Coronary artery (tissue), 2 donors: Measurements from ENCODE around the gene ITM2C.

Experiments
- DNase-seq: peaks from one replicate; pipeline ENCODE4 v3.0.0-alpha.2; 2017; ENCODE audit warnings: low spot score
- H3K27ac ChIP-seq, 2 donors: fragments of 200-600 bp; sonication (generic); one replicate each; pipeline ENCODE4 v1.5.1; 2016 to 2019
- H3K4me3 ChIP-seq: fragments of 200-600 bp; sonication (generic); 2 replicates; pipeline ENCODE4 v1.5.1; 2016; ENCODE audit warnings: mild to moderate bottlenecking, moderate library complexity
- TF ChIP-seq, protein P1 (sequence below): fragments of 200-600 bp; sonication (generic); IDR thresholded peaks from one replicate; pipeline ENCODE4 v1.5.1; 2019; ENCODE audit warnings: antibody characterized with exemption

The ITM2C gene

GRCh38 chr2:230915319-230915718 lies 50.6 kb downstream of the ITM2C start:
- no peak for DNase-seq
- TF ChIP-seq, protein P1, sequence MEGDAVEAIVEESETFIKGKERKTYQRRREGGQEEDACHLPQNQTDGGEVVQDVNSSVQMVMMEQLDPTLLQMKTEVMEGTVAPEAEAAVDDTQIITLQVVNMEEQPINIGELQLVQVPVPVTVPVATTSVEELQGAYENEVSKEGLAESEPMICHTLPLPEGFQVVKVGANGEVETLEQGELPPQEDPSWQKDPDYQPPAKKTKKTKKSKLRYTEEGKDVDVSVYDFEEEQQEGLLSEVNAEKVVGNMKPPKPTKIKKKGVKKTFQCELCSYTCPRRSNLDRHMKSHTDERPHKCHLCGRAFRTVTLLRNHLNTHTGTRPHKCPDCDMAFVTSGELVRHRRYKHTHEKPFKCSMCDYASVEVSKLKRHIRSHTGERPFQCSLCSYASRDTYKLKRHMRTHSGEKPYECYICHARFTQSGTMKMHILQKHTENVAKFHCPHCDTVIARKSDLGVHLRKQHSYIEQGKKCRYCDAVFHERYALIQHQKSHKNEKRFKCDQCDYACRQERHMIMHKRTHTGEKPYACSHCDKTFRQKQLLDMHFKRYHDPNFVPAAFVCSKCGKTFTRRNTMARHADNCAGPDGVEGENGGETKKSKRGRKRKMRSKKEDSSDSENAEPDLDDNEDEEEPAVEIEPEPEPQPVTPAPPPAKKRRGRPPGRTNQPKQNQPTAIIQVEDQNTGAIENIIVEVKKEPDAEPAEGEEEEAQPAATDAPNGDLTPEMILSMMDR, result no peak
- Histone ChIP-seq H3K4me3 (no peak overlapping the region), H3K27ac (no peak overlapping the region)

- TF ChIP-seq, protein P1, result no peak
Observed at GRCh38 chr2:230916218-230916617, 51.5 kb downstream of the ITM2C start.

DNA sequence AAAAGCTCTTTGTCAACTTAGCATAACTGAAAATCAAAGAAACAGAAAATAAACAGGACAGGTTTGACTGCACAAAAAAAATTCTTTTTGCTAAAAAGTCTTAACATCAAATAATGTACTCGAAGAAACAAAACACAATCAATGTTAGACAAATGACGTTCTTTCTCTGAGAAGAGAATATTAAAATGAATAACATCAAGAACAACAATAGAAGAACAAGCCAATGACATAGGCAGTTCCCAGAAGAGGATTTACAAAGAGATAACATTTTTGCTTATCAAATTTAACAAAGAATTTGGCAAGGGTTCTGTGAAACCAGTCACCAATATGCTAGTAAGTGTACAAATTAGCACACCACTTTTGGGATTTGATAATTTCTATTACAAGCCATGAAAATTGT lies 54.5 kb downstream of the ITM2C start:
- DNase-seq, result no peak
- Histone ChIP-seq H3K4me3 (no peak overlapping the region), H3K27ac (no peak overlapping the region)
- TF ChIP-seq, protein P1, result no peak

More at GRCh38 chr2:230916218-230916617, 51.5 kb downstream of the ITM2C start:
- no peak overlapping the region for H3K27ac ChIP-seq
- DNase-seq, result no peak
- no peak overlapping the region for H3K4me3 ChIP-seq

GRCh38 chr2:230919681-230920080 lies 54.9 kb downstream of the ITM2C start:
- no peak overlapping the region for H3K27ac ChIP-seq
- H3K4me3 ChIP-seq, result no peak overlapping the region
- DNase-seq, result no peak
- TF ChIP-seq, protein P1, result no peak

GRCh38 chr2:230920167-230920566 lies 55.4 kb downstream of the ITM2C start:
- no peak overlapping the region for H3K27ac ChIP-seq
- no peak overlapping the region for H3K4me3 ChIP-seq
- DNase-seq, result no peak
- TF ChIP-seq, protein P1, result no peak

GRCh38 chr2:230921806-230922595 lies 57.3 kb downstream of the ITM2C start:
- no peak overlapping the region for H3K27ac ChIP-seq
- no peak overlapping the region for H3K4me3 ChIP-seq
- DNase-seq, result no peak
- TF ChIP-seq, protein P1, result no peak

- no peak for DNase-seq
- TF ChIP-seq, protein P1, result no peak
- H3K27ac ChIP-seq, result no peak overlapping the region
- no peak overlapping the region for H3K4me3 ChIP-seq
Observed at GRCh38 chr2:230922951-230923717, 58.4 kb downstream of the ITM2C start.
